Stimulated activated CD4-positive, alpha-beta T cell treated with anti-CD3 and anti-CD28 coated beads, Interleukin-12 subunit alpha, Interleukin-12 subunit beta, amount 100 ng/mL, for 48 hours (primary cell): ENCODE data around the gene KLHL5.

Experiments used
- DNase-seq, 3 donors: peaks; one replicate each; pipeline ENCODE4 v3.0.0-alpha.2; 2020; ENCODE audit warnings: low read depth in 2 of 3, low spot score in 1 of 3

Gene KLHL5

GRCh38 chr4:39170301-39170700 is 108.3 kb downstream of the KLHL5 start:
- no peak for DNase-seq
